NCI-H345 (cell line): ENCODE results near the gene ADAMTS13.
A peak's percentile ranks its signal among the peaks of the same experiment; 100 is the strongest.
"Not testable (repeated sequence)": the region's sequence is repeated elsewhere in the genome, so short reads cannot be mapped to it uniquely, and the experiment has no call there.

Experiments used
- DNase-seq: peaks from one replicate; lab custom pipeline; 2025; lab: John Stamatoyannopoulos, UW

ADAMTS13 gene

DNA sequence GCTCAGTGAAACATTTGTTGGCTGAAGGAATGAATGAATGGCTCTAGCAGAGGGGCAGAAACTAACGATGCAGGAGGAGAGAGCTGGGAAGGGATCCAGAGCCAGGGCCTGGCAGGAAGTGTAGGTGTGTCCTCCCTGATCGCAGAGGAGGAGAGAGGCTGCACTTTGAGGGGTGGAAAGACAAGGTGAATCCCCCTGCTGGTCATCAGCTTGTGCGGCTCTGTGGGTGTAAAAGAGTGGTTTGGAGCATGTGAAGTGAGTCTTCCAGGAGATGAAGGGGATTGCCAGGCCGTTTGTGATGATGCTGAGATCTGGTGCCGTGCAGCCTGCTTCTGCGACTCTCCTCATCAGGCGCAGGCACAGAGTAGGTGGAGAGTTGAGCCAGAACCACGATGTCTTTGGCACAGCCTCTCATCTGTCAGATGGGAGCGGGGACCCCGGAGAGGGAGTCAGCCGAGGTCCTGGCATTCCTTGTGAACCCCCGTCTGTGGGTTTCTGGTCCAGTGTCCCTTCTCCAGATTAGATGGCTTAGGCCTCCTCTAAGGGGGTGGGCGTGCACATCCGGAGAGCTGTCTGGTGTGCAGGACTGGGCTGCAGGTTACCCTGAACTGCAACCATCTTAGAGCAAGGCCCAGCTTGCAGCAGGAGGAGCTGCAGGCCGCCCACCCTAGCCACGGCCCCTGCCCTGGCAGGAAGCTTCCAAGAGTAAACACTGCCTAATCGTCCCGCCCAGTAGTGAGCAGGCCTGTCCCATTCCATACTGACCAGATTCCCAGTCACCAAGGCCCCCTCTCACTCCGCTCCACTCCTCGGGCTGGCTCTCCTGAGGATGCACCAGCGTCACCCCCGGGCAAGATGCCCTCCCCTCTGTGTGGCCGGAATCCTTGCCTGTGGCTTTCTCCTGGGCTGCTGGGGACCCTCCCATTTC lies at the start of gene ADAMTS13:
ADAMTS13 (plus strand) TSS at position 753 of the 928 bp plus-strand sequence; CDS start at position 830, 77 bp downstream.
- no peak for DNase-seq

DNA sequence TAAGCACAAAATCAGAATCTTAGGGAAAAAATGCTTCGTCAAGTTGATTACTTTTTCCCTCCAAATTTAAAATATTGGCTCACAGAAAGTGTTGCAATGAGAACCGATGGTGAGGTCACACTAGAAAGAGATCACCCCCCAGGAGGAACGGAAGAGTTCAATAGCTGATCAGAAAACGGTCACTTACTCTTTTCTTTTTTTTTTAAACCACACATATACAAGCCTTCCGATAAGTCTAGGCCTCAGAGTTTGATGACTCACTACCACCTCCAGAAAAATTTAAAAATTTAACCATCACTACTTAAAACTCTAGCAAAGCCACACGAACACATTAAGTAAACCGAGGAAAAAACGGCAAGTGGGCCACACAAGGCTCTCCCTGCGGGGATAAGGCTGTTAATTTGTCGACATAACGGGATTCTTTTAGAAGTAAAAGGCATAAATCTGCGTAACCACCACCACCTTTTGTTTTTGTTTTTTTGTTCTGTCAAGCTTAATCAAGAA lies 47.5 kb upstream of the ADAMTS13 start:
- no peak for DNase-seq

GRCh38 chr9:133375116-133375723 lies 46.9 kb upstream of the ADAMTS13 start:
- DNase-seq, result peak; percentile 28

DNA sequence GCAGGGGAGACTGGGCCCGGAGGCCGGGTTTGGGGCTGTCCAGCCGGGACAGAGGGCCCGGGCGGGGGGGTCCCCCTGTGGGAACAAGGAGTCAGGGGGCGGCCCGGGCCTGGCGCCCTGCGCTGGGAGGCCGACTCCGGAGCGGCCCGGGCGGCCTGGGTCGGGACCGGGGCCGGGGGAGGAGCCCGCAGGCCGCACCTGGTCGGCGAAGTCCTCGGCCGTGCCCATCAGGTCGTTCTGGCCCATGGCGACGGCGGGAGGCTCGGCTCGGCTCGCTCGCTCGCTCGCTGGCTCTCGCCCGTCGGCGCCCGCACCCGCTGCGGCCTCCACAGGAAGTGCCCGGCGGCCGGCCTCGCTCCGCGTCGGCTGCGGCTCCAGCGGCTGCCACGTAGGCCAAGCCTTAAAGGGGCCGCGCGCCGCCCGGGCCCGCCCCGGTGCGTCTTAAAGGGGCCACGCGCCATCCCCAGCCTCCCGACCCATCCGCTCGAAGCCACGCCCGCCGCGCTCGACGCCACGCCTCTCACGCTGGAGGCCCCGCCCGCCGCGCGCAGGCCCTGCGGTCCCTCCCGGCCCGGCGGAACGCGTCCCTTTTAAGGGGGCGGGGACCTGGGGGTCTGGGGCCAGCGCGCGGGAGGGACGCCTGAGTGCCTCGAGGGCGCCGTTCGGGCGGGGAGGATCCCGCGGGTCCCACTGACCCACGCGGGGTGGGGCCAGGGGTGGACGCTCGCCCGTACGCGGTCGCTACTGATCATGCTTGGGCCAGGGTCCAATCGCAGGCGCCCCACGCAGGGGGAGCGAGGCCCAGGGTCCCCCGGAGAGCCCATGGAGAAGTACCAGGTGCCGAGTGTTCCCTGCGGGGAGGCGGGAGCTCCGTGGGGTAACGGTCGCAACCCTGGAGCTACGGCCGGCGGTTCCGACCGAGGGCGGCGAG lies 46.2 kb upstream of the ADAMTS13 start, which contains the start of the genes STKLD1 and SURF4:
STKLD1 (plus strand) TSS at position 643 of the 931 bp plus-strand sequence; CDS start at position 751, 108 bp downstream.
SURF4 (minus strand) TSS at position 337 of the 931 bp plus-strand sequence; CDS start at position 246, 91 bp downstream.
- peak; percentile 96 for DNase-seq

DNA sequence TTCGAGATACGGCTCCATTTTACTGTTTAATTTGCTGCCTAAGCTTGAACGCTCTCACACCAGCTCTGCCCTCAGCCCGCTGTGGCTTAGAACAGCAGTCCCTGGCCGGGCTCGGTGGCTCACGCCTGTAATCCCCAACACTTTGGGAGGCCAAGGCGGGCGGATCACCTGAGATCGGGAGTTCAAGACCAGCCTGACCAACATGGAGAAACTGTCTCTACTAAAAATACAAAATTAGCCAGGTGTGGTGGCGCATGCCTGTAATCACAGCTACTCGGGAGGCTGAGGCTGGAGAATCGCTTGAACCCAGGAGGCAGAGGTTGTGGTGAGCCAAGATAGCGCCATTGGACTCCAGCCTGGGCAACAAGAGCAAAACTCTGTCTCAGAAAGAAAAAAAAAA lies 44.9 kb upstream of the ADAMTS13 start:
- DNase-seq, result not testable (repeated sequence)

GRCh38 chr9:133377721-133378216 lies 44.4 kb upstream of the ADAMTS13 start:
- peak; percentile 23 for DNase-seq

- DNase-seq, result peak; percentile 11
Observed at GRCh38 chr9:133378408-133378962, 43.7 kb upstream of the ADAMTS13 start.

- DNase-seq, result no peak
Observed at GRCh38 chr9:133379153-133380086, 42.7 kb upstream of the ADAMTS13 start.

DNA sequence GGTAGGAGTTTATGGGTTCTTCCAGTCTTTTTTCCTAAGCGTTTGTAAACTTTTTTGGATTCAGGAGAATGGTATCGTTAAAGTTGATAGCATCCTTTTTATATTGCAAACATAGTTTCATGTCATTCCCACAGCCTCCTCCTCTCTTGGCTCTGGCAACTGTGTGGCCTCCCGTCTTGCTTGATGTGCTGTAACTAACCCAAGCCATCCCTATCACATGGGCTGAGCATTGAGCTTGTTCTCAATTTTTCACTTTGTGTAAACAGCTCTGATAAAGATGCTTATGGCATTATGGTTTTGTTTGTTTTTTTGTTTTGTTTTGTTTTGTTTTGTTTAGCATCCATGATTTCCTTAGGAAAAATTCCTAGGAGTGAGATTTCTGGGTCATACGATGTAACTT lies 41.4 kb upstream of the ADAMTS13 start:
- no peak for DNase-seq

DNA sequence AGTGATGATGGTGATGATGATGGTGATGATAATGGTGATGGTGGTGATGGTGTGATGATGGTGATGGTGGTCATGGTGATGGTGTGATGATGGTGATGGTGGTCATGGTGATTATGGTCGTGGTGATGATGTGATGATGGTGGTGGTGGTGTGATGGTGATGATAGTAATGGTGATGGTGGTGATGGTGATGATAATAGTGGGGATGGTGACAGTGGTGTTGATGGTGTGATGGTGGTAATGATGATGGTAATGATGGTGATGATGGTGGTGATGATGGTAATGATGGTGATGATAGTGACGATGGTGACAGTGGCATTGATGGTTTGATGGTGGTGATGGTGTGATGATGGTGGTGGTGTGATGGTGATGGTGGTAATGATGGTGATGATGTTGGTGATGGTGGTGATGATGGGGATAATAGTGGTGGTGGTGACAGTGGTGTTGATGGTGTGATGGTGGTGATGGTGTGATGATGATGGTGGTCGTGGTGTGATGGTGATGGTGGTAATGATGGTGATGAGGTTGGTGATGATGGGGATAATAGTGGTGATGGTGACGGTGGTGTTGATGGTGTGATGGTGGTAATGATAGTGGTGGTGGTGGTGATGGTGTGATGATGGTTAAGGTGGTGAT lies 39.5 kb upstream of the ADAMTS13 start:
- DNase-seq, result no peak

DNA sequence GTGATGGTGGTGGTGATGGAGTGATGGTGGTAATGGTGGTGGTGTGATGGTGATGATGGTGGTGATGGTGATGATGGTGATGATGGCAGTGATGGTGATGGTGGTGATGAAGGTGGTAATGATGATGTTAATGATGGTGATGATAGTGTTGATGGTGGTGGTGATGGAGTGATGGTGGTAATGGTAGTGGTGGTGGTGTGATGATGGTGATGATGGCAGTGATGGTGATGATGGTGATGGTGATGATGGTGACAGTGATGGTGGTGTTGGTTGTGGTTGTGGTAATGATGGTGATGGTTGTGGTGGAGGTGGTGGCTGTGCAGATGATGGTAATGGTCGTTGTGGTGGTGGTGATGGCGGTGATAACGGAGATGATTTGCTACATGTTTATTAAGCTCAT lies 38.7 kb upstream of the ADAMTS13 start:
- DNase-seq, result no peak

DNA sequence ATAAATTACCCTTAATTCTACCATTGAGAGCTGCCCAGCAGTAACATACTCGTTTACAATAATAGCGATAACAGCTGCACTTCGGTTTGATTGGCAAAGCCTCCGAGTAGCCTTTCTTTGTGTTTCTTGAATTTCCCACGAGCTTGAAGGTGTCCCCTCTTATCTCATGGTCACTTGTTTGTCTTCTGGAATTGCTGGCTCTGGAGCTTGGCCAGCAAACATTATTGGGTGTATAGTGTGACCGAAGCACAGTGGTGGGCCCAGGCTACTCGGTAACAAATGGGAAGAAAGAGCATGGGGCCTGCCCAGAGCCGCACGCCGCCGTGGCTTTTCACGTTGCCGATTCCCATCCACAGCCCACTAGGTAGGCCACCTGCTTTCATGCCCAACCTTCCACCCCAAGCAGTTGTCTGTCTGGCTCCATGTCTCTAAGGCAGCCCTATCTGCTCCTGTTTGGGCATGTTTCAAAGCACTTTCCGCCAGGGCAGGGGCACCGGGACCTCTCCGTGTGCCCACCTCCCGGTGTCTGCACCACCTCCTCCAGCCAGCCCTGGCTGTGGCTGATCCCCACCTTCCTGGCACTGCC lies 37.3 kb upstream of the ADAMTS13 start:
- DNase-seq, result no peak

DNA sequence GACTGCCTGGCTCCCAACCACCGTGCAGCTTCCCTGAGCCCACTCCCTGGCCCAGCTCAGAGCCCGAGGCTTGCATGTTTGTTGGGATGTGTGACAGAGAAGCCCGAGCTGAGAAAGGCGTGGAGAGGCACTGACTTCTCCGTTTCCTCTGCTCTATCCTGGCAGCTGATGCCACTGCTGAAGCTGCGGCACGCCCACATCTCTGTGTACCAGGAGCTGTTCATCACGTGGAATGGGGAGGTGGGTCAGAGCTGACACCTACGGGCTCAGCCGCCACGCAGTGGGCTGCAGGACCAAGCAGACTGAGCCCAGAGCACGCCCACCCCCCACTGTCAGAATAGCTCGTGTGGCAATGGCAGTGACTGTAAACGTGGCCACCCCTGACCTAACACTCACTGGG lies 36.7 kb upstream of the ADAMTS13 start:
- no peak for DNase-seq

DNA sequence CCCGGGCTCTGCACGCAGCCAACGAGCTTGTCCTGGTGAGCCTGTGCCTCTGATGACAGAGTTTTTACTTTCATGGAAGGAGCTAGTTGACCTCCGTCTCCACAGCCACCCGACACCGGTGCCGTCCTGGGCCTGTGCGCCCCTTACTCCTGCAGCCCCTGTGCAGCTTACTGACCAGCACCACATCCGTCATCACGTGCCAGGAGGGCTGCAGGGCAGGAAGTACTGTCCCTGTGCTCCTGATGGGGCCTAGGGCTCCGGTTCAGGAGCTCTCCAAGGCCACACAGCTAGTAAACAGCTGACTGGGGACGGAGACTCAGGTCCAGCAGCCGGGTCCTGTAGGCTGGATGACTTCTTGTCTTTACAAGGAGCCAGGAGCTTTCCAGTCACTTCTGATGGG lies 35.8 kb upstream of the ADAMTS13 start:
- DNase-seq, result no peak

DNA sequence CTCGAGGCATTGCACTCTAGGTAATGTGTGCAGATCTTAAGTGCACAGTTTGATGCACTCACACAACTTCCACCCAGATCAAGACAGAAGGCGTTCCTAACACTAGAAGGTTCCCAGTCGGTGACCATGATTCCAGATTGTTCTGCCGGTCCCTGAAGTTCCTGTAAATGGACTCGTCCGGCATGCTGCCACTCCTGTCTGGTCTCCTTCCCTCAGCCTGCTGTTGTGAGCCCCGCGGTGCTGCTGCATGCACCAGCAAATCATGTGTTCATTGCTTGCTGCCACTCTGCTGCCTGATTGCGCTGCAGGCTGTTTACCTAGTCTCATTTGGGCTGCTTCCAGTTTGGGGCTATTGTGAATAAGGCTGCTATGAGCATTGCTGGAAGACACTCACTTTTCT lies 34.5 kb upstream of the ADAMTS13 start:
- peak; percentile 79 for DNase-seq

DNA sequence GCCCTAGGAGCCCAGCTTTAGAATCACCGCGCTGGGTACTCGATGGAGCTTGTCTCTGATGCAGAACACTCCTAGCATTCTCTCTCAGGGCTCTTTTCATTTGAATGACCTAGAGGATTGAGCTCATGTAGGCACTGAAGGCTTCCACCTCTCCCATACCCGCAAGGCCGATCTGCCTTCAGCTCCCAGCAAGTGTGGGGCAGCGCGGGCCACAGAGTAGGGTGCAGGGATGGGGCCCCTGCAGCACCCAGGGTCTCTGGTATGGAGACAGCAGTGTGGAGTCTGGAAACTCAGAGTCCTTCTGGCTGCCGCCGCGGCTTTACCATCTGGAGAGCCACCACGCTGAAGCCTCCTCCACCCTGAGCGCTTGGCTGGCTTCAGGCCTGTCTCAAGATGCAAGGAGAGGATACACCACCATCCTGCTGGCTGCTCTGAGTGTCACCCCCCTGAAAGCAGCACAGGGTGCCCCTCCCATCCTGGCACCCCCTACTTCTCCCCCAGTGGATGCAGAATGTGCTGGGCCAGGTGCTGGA lies 33.1 kb upstream of the ADAMTS13 start:
- DNase-seq, result no peak

DNA sequence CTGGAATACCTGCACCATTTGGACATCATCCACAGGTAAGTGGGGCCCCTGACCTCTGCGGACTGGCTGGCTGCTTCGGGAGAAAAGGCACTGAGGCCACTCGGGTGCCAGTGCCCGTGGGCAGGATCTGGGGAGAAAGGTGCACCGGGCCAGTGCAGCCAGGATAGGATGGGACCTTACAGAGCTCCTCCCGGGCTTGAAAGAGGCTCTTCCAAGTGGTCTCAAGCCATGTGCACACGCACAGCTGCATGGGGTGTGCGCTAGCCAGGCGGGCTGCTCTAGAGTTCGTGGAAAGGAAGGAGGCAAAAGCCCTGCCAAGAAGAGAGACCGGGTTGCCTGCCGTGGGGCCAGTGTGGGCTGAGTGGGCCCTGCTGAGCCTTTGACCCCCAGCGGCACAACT lies 32.6 kb upstream of the ADAMTS13 start:
- no peak for DNase-seq

GRCh38 chr9:133390713-133391112 lies 31.5 kb upstream of the ADAMTS13 start:
- no peak for DNase-seq

DNA sequence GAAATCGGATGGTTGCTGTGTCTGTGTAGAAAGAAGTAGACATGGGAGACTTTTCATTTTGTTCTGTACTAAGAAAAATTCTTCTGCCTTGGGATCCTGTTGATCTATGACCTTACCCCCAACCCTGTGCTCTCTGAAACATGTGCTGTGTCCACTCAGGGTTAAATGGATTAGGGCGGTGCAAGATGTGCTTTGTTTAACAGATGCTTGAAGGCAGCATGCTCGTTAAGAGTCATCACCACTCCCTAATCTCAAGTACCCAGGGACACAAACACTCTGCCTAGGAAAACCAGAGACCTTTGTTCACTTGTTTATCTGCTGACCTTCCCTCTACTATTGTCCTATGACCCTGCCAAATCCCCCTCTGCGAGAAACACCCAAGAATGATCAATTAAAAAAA lies 30.7 kb upstream of the ADAMTS13 start:
- not testable (repeated sequence) for DNase-seq
